GM18909 (cell line): ENCODE results near the gene SYN1.
A peak's percentile ranks its signal among the peaks of the same experiment; 100 is the strongest.
"Not testable (repeated sequence)": the region's sequence is repeated elsewhere in the genome, so short reads cannot be mapped to it uniquely, and the experiment has no call there.

Experiments used
- ATAC-seq: cut with Tn5 transposase; IDR thresholded peaks from one replicate; pipeline ENCODE4 v1.9.1; 2021; ENCODE audit warnings: mild to moderate bottlenecking; ENCODE audit not compliant: unreplicated experiment, poor library complexity

The SYN1 gene

DNA sequence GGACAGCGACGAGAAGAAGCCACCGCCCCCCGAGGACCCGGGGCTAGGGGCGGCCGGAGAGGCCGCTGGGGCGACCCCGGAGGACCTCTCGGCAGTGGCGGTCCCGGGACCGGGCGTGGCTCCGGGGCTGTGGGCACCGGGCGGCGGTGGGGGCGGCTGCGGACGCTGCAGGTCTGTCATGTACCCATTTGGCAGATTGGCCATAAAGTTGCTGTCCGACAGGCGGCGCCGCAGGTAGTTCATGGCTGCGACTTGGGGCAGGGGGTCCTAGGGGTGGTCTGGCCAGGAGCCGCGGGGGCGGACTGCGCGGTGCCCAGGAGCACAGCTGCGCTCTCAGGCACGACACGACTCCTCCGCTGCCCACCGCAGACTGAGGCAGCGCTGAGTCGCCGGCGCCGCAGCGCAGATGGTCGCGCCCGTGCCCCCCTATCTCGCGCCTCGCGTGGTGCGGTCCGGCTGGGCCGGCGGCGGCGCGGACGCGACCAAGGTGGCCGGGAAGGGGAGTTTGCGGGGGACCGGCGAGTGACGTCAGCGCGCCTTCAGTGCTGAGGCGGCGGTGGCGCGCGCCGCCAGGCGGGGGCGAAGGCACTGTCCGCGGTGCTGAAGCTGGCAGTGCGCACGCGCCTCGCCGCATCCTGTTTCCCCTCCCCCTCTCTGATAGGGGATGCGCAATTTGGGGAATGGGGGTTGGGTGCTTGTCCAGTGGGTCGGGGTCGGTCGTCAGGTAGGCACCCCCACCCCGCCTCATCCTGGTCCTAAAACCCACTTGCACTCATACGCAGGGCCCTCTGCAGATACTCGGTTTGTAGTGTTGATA, at the start of gene SYN1:
Gene SYN1, minus strand, starts transcription at position 372 of the 817 bp plus-strand sequence. Its CDS starts 129 bp downstream, at position 243.
- peak; percentile 73 for ATAC-seq

DNA sequence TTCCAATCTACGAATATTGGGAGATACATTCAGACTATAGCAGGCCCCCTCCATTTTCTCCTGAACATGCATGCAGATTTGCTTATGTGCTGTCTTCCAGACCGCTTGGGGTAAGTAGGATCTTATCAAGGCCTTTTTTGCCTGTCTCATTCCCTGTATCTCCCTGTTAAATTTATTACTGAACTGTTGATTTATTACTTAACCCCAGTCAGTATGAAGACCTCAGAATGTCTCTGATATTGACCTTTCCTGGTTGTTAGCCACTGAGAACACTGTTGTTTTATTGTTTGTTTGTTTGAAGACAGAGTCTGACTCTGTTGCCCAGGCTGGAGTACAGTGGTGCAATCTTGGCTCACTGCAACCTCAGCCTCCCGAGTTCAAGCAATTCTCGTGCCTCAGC, 46.1 kb upstream of the SYN1 start:
- not testable (repeated sequence) for ATAC-seq

DNA sequence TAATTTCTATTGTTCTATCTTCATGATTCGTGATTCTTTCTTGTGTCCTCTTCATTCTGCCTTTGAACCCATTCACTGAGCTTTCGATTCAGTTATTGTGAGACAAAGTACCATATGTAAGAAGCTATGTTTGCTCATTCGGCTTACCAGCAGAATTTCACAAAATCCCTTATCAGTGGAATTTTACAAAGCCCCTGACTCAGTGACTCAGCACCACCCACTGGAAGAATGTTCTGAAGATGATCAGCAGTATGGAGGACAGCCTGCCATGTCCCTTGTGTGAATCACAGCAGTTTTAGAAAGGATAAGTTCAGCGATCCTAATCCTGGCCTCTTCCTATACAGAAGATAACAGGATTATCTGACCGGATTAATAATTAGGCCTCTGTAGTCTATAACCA, 45.1 kb upstream of the SYN1 start:
- no peak for ATAC-seq

DNA sequence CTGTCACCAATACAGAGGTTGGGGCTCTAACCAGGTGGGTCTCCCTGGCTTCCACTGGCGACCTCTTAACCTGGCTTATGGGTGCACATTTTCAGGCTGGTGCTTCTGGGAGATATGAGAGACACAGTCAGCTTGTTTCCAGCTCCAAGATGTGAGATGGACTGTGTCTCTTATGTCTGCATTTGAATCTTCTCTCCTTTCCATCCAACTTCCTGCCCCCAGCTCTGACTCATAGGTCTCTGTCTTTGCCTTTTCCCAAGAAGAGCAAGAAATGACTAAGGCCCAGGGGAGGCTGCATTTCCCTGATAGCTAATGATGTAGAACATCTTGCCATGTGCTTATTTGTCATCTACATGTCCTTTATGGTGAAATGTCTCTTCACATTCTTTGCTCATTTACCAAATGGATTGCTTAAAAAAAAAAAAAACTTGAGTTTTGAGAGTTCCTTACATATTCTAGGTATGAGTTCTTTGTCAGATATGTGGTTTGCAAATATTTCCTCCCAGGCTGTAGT, 42.5 kb upstream of the SYN1 start:
- ATAC-seq, result no peak

DNA sequence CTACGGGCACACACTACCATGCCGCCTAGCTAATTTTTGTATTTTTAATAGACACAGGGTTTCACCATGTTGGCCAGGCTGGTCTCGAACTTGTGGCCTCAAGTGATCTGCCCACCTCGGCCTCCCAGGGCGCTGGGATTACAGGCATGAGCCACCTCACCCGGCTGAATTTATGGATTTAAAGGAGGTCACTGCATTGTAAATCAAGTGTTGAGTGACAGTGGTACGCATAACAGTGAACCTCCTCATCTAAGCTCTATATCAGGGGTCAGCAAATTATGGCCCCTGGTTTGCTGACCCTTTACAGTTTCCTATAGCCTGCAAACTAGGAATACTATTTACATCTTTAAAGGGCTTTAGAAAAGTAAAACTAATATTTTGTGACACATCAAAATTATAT, 41.9 kb upstream of the SYN1 start:
- ATAC-seq, result no peak

DNA sequence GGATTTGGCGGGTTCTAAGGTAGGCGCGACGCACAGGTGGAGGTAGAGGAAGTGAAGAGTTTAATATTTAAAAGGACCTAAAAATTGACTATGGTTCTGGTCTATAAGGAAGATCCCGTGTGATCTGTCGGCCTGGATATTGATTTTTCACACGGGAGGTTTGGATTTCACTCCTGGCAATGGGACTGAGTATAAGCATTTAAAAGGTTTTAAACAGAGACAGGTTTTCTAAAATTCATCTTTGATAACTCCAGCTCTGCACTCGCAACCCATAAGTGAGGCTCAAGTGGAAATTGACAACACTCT, 39.7 kb upstream of the SYN1 start:
- no peak for ATAC-seq

DNA sequence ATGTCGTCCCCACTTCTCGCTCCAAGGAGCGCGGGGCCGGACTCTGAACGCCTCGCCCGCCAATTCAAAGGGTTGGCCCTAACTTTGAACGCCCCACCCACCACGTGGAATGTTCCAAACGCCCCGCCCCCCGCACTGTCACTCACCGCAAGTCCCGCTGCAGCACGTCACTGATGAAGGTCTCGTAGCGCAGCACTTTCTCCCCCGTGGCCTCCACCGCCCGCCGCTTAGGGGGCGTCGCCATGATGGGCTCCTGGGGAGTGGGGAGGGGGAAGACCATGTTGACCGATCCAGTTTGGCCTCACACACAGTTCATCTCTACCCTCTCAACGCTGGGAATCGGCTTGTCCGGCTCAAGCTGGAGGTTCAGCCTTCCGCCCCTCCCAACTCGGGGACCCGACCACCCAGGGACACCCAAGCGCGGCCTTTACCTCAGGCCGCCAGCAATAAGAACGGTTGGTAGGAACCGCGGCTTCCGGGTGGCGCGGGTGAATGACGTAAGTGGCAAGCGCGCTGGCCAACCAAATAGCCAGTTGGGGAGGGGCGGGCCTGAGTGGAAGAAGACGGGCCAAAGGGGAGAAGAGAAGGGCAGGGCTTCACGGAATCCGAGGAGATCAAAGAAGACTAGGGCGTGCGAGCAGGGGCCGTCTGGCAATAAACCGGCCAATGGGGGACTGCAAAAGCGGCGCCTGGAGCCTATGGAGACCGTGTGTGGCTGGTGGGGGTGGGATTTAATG, 39.2 kb upstream of the SYN1 start, which contains the start of gene UXT:
Gene UXT, minus strand, starts transcription at position 497 of the 737 bp plus-strand sequence. Its CDS starts 253 bp downstream, at position 244.
- peak; percentile 82 for ATAC-seq

DNA sequence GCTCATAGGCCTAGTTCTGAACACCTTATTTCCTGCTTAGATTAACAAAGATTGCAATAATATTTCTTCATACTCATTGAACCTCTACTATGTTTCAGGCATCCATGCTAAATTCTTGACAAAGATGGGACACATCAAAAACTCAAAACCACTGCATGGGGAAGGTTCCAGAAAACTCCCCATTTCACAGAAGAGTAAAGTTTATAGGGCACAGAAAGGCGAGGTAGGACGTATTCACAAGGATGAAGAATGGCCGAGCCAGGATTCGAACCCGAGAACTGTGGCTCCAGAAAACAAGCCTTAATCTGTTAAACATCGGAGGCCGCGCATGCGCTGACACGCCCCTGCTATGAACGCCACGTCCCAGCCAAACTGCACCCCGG, 38.6 kb upstream of the SYN1 start:
- ATAC-seq, result no peak

DNA sequence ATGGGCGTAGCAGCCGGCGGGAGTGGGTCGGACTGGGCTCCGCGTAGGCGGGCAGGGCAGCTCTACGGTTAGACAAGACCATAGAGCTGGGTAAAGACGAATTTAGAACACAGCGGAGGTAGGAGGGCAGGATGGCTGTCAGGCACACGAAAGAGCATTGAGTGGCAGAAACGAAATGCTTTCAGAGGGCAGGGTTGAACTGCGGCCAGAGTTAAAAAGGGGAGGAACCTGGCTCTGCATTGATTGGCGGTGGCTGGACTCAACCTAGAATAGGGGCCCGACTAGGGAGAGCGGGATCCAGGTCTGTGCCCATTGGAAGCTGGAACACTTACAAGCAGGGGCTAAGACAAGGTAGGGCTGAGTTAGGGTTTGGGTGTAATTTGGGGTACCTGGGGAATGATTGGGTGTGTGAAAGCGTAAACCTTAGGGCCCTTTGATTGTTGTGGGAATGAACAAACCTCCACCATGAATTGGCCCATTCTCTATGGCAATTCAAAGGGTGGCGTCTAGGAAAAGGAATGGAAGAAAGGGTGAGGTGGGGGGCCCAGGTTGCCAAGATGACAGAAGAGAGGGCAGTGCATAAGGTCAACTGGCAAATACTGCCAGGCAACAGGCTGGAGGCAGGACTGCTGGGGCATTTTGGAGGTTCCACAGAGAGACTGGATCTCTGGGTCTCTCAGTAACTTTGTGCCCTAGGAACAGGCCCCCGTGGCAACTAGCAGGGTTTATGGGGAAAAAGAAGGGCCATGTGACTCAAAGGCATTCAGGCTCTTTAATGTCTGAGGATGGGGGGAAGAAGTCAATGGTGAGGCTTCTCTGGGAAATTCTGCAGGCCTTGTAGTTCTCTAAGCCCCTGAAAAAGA, 31.6 kb upstream of the SYN1 start:
- no peak for ATAC-seq

DNA sequence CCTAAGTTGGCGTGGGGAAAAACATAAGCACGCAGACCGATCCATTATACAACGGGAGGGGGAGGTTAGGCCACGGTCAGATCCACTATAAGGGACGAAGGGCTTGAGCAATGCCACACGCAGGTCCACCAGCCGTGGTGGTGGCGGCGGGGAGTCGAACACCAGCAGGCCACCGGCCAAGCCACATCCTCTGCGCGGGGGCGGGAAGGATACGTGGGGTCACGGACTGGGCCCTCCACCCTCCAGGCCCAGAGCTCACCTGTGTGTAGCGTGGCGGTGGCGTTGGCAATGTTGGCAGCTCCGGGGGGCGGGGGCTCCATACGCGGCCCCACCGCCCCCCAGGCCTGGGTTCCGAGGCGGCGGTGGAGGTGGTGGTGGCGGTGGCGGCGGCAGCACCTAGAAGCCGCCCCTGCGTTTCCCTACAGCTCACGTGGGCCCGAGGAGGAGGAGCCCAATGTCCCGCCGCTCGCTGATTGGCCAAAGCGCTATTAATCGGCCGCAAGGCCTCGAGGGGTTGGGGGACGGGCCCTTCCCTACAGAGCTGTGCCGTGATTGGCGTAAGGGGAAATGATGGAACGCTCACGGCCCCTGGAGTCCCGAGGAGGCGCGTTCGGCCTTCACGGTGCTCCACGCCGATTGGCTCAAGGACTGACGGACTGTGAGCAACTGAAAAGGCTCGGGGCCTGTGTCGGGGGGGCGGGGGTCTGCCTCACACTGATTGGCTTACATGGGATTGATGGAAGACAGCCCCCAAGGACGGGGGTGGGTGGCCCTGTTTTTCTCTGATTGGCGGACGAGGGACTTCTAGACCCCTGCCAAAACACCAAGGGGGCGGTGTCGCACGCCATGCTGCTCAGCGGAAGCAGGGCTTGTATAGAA, 30.7 kb upstream of the SYN1 start, which contains the start of gene ELK1:
Gene ELK1, minus strand, starts transcription at position 400 of the 879 bp plus-strand sequence. CDS start 9,122 bp downstream, outside the sequence.
- ATAC-seq, result peak; percentile 91

DNA sequence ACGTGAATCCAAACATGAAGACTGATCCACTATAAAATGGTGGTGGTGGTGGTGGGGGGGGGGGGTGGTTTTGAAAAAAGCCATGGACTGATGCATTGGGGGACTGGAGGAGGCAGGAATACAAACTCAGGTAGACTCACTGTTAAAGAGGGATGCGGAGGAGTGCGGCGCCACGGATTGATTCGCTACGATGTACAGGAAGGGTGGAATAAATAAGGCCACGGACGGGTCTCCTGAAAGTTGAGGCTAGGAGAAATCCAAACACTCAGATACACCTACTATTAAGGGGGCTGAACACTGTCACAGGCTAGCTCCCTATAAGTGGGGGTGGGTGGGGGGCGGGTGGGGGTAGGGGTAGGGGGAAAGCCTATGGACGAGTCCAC, 30.1 kb upstream of the SYN1 start:
- no peak for ATAC-seq

DNA sequence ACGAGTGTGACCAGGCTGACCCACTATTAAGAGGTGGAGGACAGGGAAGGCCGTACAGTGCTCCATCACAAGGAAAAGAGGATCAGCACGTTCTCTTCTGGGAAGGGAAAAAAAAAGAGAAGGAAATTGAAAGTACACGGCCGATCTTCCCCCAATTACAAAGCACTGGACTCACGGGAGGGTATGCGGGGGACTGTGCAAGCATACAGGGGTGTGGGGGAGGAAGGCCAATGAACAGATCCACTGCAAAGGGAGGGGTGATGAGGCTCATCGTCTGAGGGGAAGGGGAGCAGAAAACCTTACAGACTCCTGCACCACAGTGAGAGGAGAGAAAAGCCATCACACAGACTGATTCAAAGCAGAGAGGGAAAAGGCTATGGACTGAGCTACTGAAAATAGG, 29.6 kb upstream of the SYN1 start:
- ATAC-seq, result no peak

DNA sequence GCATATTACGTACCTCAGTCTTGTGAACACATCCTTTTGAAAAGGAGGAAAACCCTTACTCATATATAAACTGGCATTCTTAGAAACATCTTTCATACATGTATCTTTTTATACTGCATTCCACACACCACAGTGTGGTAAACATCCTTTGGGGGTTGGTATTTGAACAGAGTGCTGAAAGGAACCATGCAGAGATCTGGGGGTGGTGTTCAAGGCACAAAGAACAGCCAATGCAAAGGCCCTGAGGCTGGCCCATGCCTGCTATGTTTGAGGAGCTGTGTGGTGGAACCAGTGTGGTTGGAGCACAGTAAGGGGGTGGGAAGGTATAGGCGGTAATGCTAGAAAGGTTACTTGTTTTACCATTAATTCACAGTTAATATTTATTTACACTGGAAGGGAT, 28.7 kb upstream of the SYN1 start:
- ATAC-seq, result no peak

DNA sequence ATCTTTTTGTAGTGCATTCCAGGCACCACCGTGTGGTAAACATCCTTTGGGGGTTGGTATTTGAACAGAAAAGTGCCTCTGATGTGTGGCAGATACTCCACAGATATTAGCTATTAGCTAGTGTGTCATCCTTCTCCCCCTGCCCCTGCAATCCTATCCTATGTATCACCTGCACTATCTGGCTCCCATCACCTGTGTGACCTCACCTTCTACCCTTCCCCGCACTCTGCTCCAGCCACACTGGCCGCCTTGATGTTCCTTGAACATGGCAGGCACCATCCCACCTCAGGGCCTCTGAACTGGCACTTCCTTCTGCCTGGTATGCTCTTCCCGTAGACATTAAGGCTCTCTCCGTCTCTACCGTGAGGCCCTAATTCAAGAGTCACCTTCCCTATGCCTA, 27.0 kb upstream of the SYN1 start:
- ATAC-seq, result no peak

DNA sequence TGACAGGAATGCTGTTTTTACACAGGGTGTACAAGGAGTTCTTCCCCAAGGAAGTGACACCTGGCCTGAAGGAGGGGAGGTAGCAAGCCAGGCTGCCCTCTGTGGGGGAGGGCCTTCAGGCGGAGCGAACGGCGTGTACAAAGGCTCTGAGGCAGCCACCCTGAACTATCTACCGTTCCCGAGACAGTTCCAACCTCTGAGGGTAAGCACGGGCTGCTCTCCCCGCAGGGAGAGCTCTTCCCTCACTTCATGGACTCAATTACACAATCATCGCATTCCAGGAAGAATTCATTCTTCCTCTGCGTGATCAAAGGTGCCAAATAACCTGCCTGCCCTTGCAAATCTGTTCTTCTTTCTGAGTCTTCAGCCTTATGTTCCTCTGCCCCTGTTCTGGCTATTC, 25.9 kb upstream of the SYN1 start:
- no peak for ATAC-seq

DNA sequence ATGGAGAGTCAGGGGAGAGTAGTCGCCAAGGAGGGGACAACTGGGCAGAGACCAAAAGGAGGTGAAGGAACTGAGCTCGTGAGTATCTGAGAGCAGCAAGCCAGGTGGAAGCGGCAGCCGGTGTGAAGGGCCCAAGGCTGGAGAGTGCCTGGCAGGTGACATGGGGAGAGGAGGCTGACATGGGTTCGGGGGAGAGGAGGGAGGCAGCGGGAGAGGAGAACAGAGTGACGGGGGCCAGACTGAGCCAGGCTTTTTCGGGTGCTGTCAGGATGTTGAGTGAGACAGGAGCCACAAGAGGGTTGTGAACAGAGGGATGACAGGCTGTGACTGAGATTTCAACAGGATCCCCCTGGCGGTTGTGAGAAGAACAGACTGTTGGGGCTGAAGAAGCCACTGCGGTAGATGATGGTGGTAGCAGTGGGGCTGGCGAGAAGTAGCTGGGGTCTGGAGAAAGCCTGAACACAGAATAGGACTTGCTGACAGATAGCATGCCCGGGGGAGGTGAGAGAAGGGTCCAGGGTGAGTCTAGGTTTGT, 25.0 kb upstream of the SYN1 start:
- ATAC-seq, result no peak

DNA sequence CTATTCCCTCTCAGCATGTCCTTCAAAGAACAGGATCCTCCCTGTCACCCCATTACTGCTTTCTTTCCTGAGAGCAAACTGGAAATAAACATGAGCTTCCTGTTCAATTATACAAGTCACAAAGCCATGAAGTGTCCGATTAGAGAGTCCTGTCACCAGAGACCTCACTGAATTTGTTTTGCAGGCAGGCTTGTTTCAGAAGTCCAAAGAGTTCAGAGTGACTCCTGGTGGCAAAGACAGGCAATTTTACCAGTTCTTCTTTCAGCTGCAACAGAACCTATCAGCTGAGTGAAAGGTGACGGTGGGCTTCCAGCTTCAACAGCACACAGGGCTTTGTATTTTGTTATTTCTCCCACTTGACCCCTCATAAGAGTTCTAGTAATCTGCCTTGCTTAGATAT, 24.3 kb upstream of the SYN1 start:
- no peak for ATAC-seq

DNA sequence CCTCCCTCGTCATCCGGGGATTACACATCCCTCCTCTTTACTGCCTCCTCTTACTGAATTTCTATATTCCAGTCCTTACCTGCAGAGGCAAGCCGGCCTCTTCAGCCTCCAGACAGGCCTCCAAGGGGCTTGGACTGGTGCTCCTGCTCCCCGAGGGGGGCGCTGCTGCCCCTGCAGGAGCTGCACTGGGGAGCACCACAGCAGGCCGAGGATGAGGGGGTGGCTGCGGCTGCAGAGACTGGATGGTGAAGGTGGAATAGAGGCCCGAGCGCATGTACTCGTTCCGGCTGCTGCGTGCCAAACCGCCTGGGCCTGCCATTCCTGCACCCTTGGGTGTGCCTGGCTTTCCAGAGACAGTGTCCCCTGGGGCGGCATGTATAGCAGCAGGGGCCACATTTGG, 19.2 kb upstream of the SYN1 start:
- ATAC-seq, result no peak

DNA sequence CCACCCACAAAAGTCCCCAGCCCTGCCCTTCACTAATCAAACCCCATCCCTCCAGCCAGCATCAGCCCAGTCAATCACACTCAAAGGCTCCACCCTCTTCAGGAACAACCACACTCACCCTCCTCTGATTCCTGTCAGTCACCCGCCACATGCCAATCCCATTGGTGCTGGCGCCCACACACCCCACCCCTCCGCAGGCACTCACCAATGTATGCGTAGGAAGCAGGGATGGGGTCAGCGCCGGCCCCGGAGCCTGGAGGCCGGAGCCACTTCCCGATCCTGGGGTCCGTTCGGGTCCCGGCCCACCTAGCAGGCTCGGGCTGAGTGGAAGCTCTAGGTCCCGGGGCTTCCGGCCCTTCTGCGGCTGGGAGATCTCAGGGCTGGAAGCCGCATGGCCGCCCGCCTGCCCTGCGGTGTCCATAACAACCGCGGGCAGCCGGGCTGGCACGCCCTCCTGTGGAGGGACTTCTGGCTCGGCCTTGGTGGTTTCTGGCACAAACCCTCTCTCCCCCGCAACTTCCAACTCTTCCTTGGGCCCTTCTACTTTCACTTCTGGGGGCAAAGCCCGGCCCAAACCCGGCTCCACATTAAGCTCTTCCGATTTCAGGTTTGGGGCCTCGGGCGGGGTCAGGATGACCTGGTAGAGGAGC, 18.0 kb upstream of the SYN1 start:
- peak; percentile 61 for ATAC-seq
